ENCODE measurements around the gene ZNF688.
"Not testable (repeated sequence)": the region's sequence is repeated elsewhere in the genome, so short reads cannot be mapped to it uniquely, and the experiment has no call there.

ZNF688 gene

DNA sequence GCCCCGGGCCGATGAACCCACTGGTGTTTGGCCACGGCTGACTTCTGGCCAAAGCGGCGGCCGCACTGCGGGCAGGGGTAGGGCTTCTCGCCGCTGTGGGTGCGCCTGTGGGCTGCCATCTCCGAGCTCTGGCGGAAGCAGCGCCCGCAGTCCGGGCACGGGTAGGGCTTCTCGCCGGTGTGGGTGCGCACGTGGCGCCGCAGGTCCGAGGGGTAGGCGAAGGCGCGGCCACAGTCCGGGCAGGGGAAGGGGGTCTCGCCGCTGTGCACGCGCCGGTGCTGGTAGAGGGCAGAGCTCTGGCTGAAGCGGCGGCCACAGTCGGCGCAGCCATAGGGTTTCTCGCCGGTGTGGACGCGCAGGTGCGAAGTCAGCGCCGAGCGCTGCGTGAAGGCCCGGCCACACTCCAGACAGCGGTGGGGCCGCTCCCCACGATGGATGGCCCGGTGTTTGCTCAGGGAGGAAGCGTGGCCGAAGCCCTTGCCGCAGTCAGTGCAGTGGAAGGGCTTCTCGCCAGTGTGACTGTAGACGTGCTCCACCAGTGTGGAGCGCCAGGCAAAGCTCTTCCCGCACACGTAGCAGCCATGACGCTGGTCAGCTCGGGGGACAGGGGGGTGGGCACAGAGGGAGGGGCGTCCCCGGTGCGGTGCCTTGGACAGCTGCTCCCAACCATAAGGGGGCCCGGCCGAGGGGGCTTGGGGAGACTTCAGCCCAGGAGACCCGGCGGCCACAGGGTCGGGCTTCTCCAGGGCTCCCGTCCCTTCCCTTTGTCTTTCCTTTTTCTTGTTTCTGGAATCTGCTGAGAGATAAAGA, 16.0 kb downstream of the ZNF688 start:
- TF ChIP-seq ZNF274 (IDR thresholded peaks at IDR 0.05; ENCODE audit: low read depth, low read length): no peak
- H3K4me3 ChIP-seq (ENCODE audit: low read length): no peak overlapping the region

- no peak for TF ChIP-seq ZNF274 (IDR thresholded peaks at IDR 0.05; ENCODE audit: low read depth, low read length)
- no peak overlapping the region for H3K4me3 ChIP-seq (ENCODE audit: low read length)
Measured at GRCh38 chr16:30554557-30555314, 16.8 kb downstream of the ZNF688 start.

DNA sequence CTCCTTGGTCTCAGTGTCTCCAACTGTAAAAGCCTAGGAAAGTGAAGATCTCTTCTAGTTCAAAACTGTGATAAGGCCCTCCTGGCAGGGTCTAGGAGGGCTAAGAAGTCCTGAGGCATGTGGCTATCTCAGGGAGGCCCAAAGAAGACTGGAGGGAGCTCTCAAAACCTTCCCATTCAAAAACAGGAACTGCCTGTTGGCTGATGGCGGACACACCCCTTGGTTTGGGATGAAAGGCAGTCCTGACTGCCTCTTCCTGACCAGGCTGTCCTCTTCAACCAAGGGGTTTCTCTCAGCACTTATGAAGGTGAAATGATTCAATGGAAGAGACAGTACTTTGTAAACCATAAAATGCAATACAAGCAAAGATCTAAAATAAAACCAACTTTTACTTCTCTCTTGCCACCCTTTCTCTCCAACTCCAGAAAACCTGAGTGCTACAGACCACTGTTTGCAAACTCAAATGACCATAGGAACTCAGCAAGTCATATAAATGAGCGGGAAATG, 18.1 kb downstream of the ZNF688 start:
- TF ChIP-seq ZNF274 (IDR thresholded peaks at IDR 0.05; ENCODE audit: low read depth, low read length): no peak
- H3K4me3 ChIP-seq (ENCODE audit: low read length): no peak overlapping the region

GRCh38 chr16:30552956-30553355, 18.6 kb downstream of the ZNF688 start:
- H3K4me3 ChIP-seq (ENCODE audit: low read length): no peak overlapping the region
- TF ChIP-seq ZNF274 (IDR thresholded peaks at IDR 0.05; ENCODE audit: low read depth, low read length): no peak

GRCh38 chr16:30551781-30552180, 19.7 kb downstream of the ZNF688 start:
- H3K4me3 ChIP-seq (ENCODE audit: low read length): no peak overlapping the region
- no peak for TF ChIP-seq ZNF274 (IDR thresholded peaks at IDR 0.05; ENCODE audit: low read depth, low read length)

GRCh38 chr16:30548416-30549253, 22.9 kb downstream of the ZNF688 start:
- TF ChIP-seq ZNF274 (IDR thresholded peaks at IDR 0.05; ENCODE audit: low read depth, low read length): no peak
- H3K4me3 ChIP-seq (ENCODE audit: low read length): no peak overlapping the region

- no peak for TF ChIP-seq ZNF274 (IDR thresholded peaks at IDR 0.05; ENCODE audit: low read depth, low read length)
- H3K4me3 ChIP-seq (ENCODE audit: low read length): no peak overlapping the region
Measured at GRCh38 chr16:30546115-30546514, 25.4 kb downstream of the ZNF688 start.

GRCh38 chr16:30543067-30543466, 28.4 kb downstream of the ZNF688 start:
- no peak for TF ChIP-seq ZNF274 (IDR thresholded peaks at IDR 0.05; ENCODE audit: low read depth, low read length)
- H3K4me3 ChIP-seq (ENCODE audit: low read length): no peak overlapping the region

- no peak overlapping the region for H3K4me3 ChIP-seq (ENCODE audit: low read length)
- TF ChIP-seq ZNF274 (IDR thresholded peaks at IDR 0.05; ENCODE audit: low read depth, low read length): no peak
Measured at GRCh38 chr16:30541502-30542329, 29.8 kb downstream of the ZNF688 start.

GRCh38 chr16:30540916-30541464, 30.5 kb downstream of the ZNF688 start:
- H3K4me3 ChIP-seq (ENCODE audit: low read length): not testable (repeated sequence)

DNA sequence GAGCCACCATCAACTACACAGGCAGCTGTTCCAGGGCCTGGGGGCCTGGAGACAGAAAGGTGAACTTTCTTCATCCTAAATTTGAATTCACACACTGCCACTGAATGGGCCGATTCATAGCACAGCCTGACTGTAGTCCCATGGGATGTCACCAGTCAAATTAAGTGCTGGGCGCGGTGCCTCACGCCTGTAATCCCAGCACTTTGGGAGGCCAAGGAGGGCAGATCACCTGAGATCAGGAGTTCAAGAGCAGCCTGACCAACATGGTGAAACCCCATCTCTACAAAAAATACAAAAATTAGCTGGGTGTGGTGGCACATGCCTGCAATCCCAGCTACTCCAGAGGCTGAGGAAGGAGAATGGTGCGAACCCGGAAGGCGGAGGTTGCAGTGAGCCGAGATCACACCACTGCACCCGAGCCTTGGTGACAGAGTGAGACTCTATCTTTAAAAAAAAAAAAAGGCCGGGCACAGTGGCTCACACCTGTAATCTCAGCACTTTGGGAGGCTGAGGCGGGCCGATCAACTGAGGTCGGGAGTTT, 31.5 kb downstream of the ZNF688 start:
- H3K4me3 ChIP-seq (ENCODE audit: low read length): not testable (repeated sequence)

- TF ChIP-seq ZNF274 (IDR thresholded peaks at IDR 0.05; ENCODE audit: low read depth, low read length): no peak
- no peak overlapping the region for H3K4me3 ChIP-seq (ENCODE audit: low read length)
Measured at GRCh38 chr16:30539000-30539964, 32.2 kb downstream of the ZNF688 start.

GRCh38 chr16:30536391-30537024, 35.0 kb downstream of the ZNF688 start:
- not testable (repeated sequence) for H3K4me3 ChIP-seq (ENCODE audit: low read length)
